Tibial artery (tissue), 4 donors: ENCODE measurements around the gene IFNGR2.
"Not testable (repeated sequence)": the region's sequence is repeated elsewhere in the genome, so short reads cannot be mapped to it uniquely, and the experiment has no call there.

Experiments used
- DNase-seq, 2 donors: peaks; one replicate each; pipeline ENCODE4 v3.0.0-alpha.2; 2019
- H3K27ac ChIP-seq, 2 donors: fragments of 200-600 bp; sonication (generic) in 1 of 2; 1 replicate in 1 of 2; 2 replicates in 1 of 2; pipeline ENCODE4 v1.5.1; 2018 to 2019; ENCODE audit warnings: mild to moderate bottlenecking in 1 of 2
- H3K27me3 ChIP-seq, 2 donors: fragments of 200-600 bp; sonication (generic) in 1 of 2; one replicate each; pipeline versions ENCODE4 v1.5.1 to v1.6.0; 2016 to 2019
- H3K36me3 ChIP-seq, 3 donors: fragments of 200-600 bp; sonication (generic) in 2 of 3; one replicate each; pipeline ENCODE4 v1.5.1; 2016 to 2019; ENCODE audit warnings: mild to moderate bottlenecking in 2 of 3
- H3K4me1 ChIP-seq, 4 donors: fragments of 200-600 bp; sonication (generic) in 2 of 4; 1 replicate in 3 of 4; 2 replicates in 1 of 4; pipeline ENCODE4 v1.5.1; 2016 to 2019
- H3K4me3 ChIP-seq, 2 donors: fragments of 200-600 bp; sonication (generic) in 1 of 2; 1 replicate in 1 of 2; 2 replicates in 1 of 2; pipeline ENCODE4 v1.5.1; 2018 to 2019; ENCODE audit warnings: mild to moderate bottlenecking in 2 of 2
- H3K9me3 ChIP-seq, 3 donors: fragments of 200-600 bp; sonication (generic) in 1 of 3; one replicate each; pipeline ENCODE4 v1.5.1; 2016 to 2019
- CTCF ChIP-seq, 2 experiments: fragments of 200-600 bp in 1 of 2; fragments of 450-650 bp in 1 of 2; IDR thresholded peaks; one replicate each; pipeline ENCODE4 v1.5.1; 2017 to 2019; ENCODE audit warnings: antibody characterized with exemption in 2 of 2, mild to moderate bottlenecking in 1 of 2, moderate library complexity in 1 of 2
- intact Hi-C: fragments of 100-400 bp; cut with DNase I; formaldehyde crosslinking; loops from one replicate; pipeline ENCODE4 v1.15.0; 2023; ENCODE audit warnings: low total_unique reads

IFNGR2 gene

DNA sequence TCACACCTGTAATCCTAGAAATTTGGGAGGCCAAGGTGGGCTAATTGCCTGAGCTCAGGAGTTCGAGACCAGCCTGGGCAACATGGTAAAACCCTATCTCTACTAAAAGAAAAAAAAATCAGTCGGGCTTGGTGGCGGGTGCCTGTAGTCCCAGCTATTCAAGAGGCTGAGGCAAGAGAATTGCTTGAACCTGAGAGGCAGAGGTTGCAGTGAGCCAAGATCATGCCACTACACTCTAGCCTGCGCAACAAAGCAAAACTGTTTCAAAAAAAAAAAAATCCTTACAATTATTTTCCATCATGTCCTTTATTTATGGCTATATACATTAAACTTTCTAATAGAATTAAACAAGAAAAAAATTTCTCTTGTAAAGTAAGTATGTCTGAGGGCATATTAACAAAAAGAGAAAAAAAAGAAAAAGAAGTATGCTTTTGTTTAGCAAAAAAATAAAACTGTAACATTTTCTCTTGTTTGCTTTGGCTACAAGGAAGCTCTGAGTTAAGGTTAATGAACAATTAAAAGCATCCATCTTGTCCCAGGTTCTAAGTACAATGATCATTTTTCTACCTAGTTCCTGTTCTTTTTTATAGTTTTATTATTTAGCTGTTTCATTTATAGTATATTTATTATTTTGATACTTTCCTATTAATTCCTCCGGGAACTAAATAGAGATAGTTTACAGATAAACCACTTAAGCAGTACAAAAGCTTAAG, 58.5 kb downstream of the IFNGR2 start:
- Histone ChIP-seq H3K27ac (no peak overlapping the region), H3K4me1 (no peaks in the 10 kb centered on the region), H3K4me3 (no peak overlapping the region), H3K27me3 (no peaks in the 10 kb centered on the region), H3K9me3 (no peaks in the 10 kb centered on the region), H3K36me3 (peaks cover 36 to 54% (median 53%) of the 10 kb centered on the region in 3 donors)
- intact Hi-C loops: no loop called here
- no peak for DNase-seq
- no peak for TF ChIP-seq CTCF (IDR thresholded peaks at IDR 0.05)

DNA sequence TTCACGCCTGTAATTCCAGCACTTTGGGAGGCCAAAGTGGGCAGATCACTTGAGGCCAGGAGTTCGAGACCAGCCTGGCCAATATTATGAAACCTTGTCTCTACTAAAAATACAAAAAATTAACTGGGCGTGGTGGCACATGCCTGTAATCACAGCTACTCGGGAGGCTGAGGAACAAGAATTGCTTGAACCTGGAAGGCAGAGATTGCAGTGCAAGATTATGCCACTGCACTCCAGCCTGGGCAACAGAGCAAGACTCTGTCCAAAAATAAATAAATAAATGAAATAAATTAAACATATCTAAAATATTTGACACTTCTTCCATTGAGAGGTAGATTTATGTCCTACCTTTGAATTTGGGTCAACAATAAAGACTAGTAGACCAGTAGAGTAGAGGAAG, 66.0 kb downstream of the IFNGR2 start:
- H3K27me3 ChIP-seq, DNase-seq, H3K36me3 ChIP-seq, H3K27ac ChIP-seq, H3K4me3 ChIP-seq, H3K9me3 ChIP-seq, intact Hi-C loops, H3K4me1 ChIP-seq: not testable (repeated sequence)

DNA sequence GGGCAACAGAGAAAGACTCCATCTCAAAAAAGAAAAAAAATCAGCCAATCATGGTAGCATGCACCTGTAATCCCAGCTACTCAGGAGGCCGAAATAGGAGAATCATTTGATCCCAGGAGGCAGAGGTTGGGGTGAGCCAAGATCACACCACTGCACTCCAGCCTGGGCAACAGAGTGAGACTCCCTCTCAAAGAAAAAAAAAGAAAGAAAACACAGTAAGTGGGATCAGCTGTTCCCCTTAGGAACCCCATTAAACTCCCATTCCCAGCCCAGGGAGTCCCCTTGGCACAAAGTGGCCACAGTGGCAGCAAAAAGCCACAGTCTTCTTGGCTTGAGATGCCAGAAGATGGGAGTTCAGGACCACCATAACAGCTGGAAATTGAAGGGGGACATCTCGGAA, 67.5 kb downstream of the IFNGR2 start:
- Histone ChIP-seq H3K4me1 (peaks cover 0 to 9% (median 4%) of the 10 kb centered on the region in 4 donors), H3K27me3 (no peaks in the 10 kb centered on the region), H3K36me3 (peaks cover 3 to 5% (median 3%) of the 10 kb centered on the region in 3 donors), H3K9me3 (no peaks in the 10 kb centered on the region), H3K27ac (no peak overlapping the region), H3K4me3 (no peak overlapping the region)
- intact Hi-C loops: loop anchor here (10.0 kb wide), 1 partner anchor 1414 kb away; no protein-coding TSS in a partner anchor
- TF ChIP-seq CTCF (IDR thresholded peaks at IDR 0.05): no peak
- DNase-seq: no peak

DNA sequence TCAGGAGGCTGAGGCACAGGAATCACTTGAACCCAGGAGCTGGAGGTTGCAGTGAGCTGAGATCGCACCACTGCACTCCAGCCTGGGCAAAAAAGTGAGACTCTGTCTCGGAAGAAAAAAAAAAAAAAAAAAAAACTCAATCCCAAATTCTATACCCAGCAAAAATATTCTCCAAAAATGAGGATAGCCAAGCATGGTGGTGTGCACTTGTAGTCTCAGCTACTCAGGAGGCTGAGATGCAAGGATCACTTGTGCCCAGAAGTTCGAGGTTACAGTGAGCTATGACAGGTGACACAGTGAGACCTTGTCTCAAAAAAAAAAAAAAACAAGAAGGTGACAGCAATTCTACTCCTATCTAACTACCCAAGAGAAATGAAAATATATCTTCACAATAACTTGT, 70.1 kb downstream of the IFNGR2 start:
- peaks cover 0 to 18% (median 12%) of the 10 kb centered on the region in 4 donors for H3K4me1 ChIP-seq
- intact Hi-C loops: loop anchor here (10.0 kb wide), 1 partner anchor 1411 kb away; no protein-coding TSS in a partner anchor

DNA sequence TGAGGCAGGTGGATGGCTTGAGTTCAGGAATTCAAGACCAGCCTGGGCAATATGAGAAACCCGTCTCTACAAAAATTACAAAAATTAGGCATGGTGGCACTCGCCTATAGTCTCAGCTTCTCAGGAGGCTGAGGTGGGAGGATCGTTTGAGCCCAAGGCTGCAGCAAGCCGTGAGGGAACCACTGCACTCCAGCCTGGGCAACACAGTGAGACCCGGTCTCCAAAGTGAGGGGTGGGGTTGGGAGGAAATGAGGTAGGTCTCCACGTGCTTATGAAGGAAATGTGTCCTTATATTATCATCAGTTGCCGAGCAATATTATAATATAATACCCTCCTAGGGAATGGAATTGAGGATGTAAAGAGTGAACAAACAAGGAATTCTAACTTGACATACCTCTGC, 73.9 kb downstream of the IFNGR2 start:
- no peak for DNase-seq
- intact Hi-C loops: loop anchor here (10.0 kb wide), 1 partner anchor 1408 kb away; no protein-coding TSS in a partner anchor
- no peaks in the 10 kb centered on the region for H3K27me3 ChIP-seq

More for the DNA sequence above, 70.1 kb downstream of the IFNGR2 start:
- no peaks in the 10 kb centered on the region for H3K27me3 ChIP-seq
- H3K4me3 ChIP-seq: no peak overlapping the region
- H3K9me3 ChIP-seq: no peaks in the 10 kb centered on the region
- H3K36me3 ChIP-seq: no peaks in the 10 kb centered on the region
- H3K27ac ChIP-seq: no peak overlapping the region
- no peak for DNase-seq
- no peak for TF ChIP-seq CTCF (IDR thresholded peaks at IDR 0.05)

More for the DNA sequence above, 73.9 kb downstream of the IFNGR2 start:
- Histone ChIP-seq H3K9me3 (no peaks in the 10 kb centered on the region), H3K4me1 (peaks cover 0 to 23% (median 12%) of the 10 kb centered on the region in 4 donors), H3K36me3 (no peaks in the 10 kb centered on the region), H3K27ac (no peak overlapping the region), H3K4me3 (no peak overlapping the region)
- TF ChIP-seq CTCF (IDR thresholded peaks at IDR 0.05): no peak
